ENCODE results near the gene ZNF135. TPM values are rescaled to one million over a fixed set of nuclear protein-coding genes. Genes with fewer than 3 reads are reported as not detected.

Gene ZNF135
- total and polyA plus RNA-seq, 2 of the 13 experiments (the other 11 are each of a cell fraction or from before 2014, with no cell fraction given), result not detected

GRCh38 chr19:58033741-58034476 is 25.2 kb upstream of the ZNF135 start, which contains the start of gene ZSCAN1:
Gene ZSCAN1, plus strand, starts transcription at chr19:58034025. Its CDS starts 3,812 bp downstream, at chr19:58037837.
- no peak for ATAC-seq
- DNase-seq (ENCODE audit: low spot score), result no peak
- ChIA-PET CTCF (ENCODE audit: low intra/inter-chr PET ratio, low total read pairs) (no interaction called here), POLR2A (no interaction called here)
- intact Hi-C loops (cut with micrococcal nuclease; ENCODE audit: unreplicated experiment) (no loop called here), in situ Hi-C loops (cut with HindIII; ENCODE audit: extremely low pct_ligation_motif_present, low pct_unique_long_range_greater_than_20kb) (no loop called here)
- Histone ChIP-seq H3K9ac (ENCODE audit: insufficient read depth, low read depth, low read length) (no peak within 1 kb of the TSS), H3K4me1 (ENCODE audit: insufficient read depth, low read length) (peaks cover 7% of the 10 kb centered on the region; the same call in 1 of the 2 replicates), H2AFZ (ENCODE audit: low read length) (no peak within 1 kb of the TSS), H3K36me3 (replicated peaks in 1 of 2; ENCODE audit: control insufficient read depth in 1 of 2, insufficient read depth in 2 of 2, low read length in 2 of 2) (no peaks in the 10 kb centered on the region), H3K27ac (ENCODE audit: extremely low read length, insufficient read depth, low read length) (no peak within 1 kb of the TSS), H3K27me3 (ENCODE audit: control insufficient read depth in 1 of 2, insufficient read depth in 2 of 2, low read length in 2 of 2) (no peaks in the 10 kb centered on the region), H3K79me2 (ENCODE audit: insufficient read depth, low read length) (no peaks in the 10 kb centered on the region), H3K4me2 (ENCODE audit: low read depth, low read length) (no peak within 1 kb of the TSS), H3K4me3 (replicated peaks in 1 of 3; ENCODE audit: insufficient read depth in 1 of 3, low read depth in 2 of 3, low read length in 3 of 3) (no peak within 1 kb of the TSS), H4K20me1 (ENCODE audit: insufficient read depth, low read length) (no peaks in the 10 kb centered on the region), H3K9me3 (ENCODE audit: low read length) (peaks cover 24% of the 10 kb centered on the region)
- TF ChIP-seq SMARCC2 (IDR thresholded peaks at IDR 0.05), result no peak
- TF ChIP-seq ZNF556 (CRISPR knock-in tag; IDR thresholded peaks at IDR 0.05; ENCODE audit: borderline replicate concordance), result no peak
- no peak for TF ChIP-seq CEBPG (CRISPR knock-in tag; IDR thresholded peaks at IDR 0.05)
- TF ChIP-seq ZNF383 (CRISPR knock-in tag; IDR thresholded peaks at IDR 0.05; ENCODE audit: borderline replicate concordance), result no peak
- TF ChIP-seq ZNF839 (CRISPR knock-in tag; IDR thresholded peaks at IDR 0.05; ENCODE audit: borderline replicate concordance), result no peak
- TF ChIP-seq, protein P1, sequence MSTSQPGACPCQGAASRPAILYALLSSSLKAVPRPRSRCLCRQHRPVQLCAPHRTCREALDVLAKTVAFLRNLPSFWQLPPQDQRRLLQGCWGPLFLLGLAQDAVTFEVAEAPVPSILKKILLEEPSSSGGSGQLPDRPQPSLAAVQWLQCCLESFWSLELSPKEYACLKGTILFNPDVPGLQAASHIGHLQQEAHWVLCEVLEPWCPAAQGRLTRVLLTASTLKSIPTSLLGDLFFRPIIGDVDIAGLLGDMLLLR (CRISPR knock-in tag; IDR thresholded peaks at IDR 0.05), result no peak
- no peak for TF ChIP-seq ZNF564 (CRISPR knock-in tag; IDR thresholded peaks at IDR 0.05)
- TF ChIP-seq ZNF263 (CRISPR knock-in tag; IDR thresholded peaks at IDR 0.05), result no peak
- TF ChIP-seq, protein P2, sequence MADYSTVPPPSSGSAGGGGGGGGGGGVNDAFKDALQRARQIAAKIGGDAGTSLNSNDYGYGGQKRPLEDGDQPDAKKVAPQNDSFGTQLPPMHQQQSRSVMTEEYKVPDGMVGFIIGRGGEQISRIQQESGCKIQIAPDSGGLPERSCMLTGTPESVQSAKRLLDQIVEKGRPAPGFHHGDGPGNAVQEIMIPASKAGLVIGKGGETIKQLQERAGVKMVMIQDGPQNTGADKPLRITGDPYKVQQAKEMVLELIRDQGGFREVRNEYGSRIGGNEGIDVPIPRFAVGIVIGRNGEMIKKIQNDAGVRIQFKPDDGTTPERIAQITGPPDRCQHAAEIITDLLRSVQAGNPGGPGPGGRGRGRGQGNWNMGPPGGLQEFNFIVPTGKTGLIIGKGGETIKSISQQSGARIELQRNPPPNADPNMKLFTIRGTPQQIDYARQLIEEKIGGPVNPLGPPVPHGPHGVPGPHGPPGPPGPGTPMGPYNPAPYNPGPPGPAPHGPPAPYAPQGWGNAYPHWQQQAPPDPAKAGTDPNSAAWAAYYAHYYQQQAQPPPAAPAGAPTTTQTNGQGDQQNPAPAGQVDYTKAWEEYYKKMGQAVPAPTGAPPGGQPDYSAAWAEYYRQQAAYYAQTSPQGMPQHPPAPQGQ (CRISPR knock-in tag; IDR thresholded peaks at IDR 0.05; ENCODE audit: borderline replicate concordance), result no peak
- TF ChIP-seq, protein P3, sequence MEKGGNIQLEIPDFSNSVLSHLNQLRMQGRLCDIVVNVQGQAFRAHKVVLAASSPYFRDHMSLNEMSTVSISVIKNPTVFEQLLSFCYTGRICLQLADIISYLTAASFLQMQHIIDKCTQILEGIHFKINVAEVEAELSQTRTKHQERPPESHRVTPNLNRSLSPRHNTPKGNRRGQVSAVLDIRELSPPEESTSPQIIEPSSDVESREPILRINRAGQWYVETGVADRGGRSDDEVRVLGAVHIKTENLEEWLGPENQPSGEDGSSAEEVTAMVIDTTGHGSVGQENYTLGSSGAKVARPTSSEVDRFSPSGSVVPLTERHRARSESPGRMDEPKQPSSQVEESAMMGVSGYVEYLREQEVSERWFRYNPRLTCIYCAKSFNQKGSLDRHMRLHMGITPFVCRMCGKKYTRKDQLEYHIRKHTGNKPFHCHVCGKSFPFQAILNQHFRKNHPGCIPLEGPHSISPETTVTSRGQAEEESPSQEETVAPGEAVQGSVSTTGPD (CRISPR knock-in tag; IDR thresholded peaks at IDR 0.05), result no peak
- TF ChIP-seq POGK (CRISPR knock-in tag; conservative IDR thresholded peaks at IDR 0.05), result no peak
- no peak for TF ChIP-seq SCMH1 (CRISPR knock-in tag; IDR thresholded peaks at IDR 0.05; ENCODE audit: borderline replicate concordance)
- no peak for TF ChIP-seq NBN (conservative IDR thresholded peaks at IDR 0.05)
- TF ChIP-seq, protein P4, sequence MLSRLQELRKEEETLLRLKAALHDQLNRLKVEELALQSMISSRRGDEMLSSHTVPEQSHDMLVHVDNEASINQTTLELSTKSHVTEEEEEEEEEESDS (CRISPR knock-in tag; IDR thresholded peaks at IDR 0.05; ENCODE audit: borderline replicate concordance), result no peak
- 81% methylated on average over 52 of the region's 101 CpGs for WGBS (ENCODE audit: low lambda C conversion rate)
- BruUV-seq (replicated peaks), result no TSS peak
- no peak for FAIRE-seq

Measured in HepG2 (cell line).